CD4-positive, alpha-beta T cell treated with Interferon gamma for 1 hour (primary cell): ENCODE measurements around the gene RLBP1.

ENCODE experiments used
- DNase-seq: peaks from one replicate; pipeline ENCODE4 v3.0.0-alpha.2; 2020

Gene RLBP1

DNA sequence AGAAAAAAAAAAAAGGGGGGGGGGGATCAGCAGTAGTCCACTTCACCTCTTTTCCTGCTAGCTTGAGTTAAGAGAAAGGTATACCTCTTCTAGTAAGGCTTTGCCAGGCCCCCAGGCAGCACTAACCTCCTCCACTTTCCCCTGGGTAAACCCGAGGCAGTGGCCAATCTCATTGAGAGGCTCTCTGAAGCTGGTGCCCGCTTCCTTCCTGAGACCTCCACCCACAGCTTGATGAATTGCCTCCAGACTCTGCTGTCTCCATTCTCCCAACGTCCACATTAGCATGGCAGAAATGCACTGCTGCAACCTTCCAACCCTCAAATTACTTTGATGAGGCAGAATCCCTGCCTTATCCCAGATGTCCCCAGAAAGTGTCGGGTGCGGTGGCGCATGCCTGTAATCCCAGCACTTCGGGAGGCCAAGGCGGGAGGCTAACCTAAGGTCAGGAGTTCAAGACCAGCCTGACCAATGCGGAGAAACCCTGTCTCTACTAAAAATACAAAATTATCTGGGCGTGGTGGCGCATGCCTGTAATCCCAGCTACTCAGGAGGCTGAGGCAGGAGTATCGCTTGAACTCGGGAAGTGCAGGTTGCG, 15.3 kb downstream of the RLBP1 start:
- DNase-seq = no peak

DNA sequence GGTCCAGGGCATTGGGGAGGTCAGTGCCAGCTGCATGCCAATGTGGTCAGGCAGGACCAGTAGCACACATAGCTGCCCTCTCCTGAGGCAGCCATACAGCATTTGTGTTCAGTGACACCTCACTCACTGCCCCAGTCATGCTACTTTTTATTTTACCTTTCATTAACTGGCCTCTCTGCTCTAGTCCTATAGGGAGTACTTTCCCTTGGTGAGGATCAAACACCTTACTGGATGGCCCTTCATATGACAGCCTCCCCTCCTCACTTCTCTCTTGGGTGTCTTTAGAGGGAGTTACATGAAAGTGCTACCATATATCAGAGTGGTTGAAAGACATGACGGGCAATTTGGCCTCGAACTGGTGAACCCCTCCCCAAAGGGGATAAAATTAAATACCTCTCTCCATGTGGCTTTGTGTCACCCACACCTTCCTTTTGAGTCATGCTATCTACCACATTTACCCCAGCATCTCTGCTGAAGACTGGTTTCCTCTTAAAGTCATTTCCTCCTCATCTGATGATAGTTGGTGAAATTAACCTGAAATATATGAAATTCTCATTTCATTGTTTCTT, 17.6 kb downstream of the RLBP1 start:
- no peak for DNase-seq

DNA sequence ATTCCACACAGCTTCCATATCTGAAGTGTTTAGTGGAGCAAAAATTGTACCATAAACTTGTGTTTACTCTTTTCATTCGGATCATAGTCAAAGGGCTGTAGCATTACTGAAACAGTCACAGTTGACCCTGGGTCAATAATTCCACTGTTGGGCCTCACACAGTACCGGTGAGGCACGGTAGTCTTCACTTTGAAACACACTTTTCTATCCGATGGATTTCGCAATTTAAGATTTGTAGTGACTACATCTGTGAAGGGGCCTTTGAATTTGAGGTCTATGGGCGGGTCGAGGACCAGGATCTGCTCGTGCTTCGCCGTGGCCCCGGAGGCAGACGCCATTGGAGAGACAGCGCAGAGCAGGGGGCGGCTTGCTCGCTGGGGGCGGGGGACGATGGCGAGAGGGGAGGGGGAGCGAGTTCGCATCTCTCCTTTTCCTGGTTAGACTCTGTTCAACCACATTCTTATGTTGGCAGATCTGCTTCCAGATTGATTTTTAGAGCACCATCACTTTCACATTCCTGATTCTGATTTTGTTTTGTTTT, 19.8 kb downstream of the RLBP1 start:
- no peak for DNase-seq

DNA sequence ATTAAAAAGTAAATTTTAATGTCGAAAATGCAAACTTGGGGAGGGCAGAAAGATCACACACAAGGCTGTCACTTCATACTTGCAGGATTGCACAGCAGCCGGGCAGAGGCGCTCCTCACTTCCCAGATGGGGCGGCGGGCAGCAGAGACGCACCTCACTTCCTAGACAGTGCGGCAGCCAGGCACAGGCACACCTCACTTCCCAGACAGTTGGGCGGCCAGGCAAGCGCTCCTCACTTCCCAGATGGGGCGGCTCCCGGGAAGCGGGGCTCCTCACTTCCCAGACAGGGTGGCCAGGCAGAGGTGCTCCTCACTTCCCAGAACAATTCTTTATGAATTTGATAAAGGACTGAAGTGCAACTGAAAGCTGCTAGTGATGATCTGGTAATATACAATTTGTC, 21.2 kb downstream of the RLBP1 start:
- no peak for DNase-seq

DNA sequence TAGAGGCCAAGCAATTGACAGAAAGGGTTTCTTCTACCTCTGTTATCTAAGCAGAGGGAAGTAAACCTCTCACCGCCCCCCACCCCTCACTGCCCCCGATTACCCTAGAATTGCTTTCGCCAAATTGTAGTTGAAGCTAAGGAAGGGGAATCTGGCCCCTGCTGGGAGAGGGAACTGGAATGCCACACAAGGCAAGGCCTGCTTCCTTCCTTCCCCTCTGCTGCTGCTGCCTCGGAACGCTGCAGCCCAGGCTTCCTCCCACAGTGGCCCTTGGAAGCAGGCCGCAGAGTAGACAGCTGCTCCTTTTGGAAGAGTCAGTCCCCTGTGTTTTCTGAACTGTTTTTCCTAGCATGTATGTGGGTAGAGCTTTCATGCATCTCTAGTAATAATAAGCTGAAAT, 21.6 kb downstream of the RLBP1 start:
- DNase-seq = no peak

DNA sequence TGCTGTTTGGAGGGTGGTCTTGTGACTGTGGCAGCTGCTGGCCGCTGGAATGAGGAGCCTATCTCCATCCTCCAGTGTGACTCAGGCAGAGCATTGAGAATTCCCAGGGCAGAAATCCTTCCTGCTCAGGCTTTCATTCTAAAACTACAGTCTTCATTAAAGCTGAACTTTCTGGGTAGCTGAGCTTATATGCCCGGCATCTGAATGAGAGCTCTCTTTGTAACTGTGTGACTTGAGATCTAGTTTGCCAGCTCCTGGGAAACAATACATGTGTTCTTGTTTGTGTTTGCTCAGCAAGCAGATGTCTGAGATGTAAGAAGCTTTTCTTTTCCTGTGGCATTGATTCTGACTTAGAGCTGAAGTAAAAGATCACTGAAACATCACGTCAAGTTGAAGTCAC, 22.4 kb downstream of the RLBP1 start:
- no peak for DNase-seq

DNA sequence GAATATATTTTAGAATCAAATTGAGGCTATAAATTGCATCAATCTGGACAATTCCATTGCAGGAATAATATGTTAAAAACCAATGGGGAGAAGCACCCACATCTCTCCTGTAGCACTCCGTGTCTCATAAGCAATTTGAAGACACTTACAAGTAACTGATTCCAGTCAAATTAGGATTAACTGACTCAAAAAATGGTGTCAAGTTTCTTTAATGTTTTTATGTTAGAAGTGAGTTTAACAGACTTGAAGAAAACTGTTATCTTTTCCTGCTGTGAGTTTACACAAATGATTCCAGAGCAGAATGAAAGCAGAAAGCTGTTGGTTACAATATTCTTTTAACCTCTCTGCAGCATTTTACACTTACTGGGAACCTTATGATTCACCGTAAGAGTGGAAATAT, 23.2 kb downstream of the RLBP1 start:
- DNase-seq = no peak

DNA sequence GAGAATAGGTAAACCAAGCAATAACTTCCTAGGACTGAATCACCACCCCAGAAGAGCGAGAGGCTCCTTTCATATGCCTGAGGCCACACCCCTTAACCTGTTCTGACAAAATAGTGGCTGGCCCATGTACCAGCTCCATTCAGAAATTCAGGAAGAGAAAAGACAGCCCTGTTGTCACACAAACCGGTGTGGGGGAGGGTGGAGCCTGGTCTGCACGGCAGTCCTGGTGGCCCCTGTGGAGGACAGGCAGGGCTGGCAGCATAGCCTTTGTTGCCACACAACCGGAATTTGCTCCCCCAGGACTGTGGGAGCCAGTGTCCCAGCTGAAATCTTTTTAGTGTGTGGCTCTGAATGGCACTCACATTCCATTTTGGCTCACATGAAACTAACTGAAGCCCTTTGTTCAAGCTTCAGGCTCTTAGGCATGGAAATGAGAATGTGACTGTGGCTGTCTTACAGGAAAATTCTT, 23.8 kb downstream of the RLBP1 start:
- DNase-seq = no peak

DNA sequence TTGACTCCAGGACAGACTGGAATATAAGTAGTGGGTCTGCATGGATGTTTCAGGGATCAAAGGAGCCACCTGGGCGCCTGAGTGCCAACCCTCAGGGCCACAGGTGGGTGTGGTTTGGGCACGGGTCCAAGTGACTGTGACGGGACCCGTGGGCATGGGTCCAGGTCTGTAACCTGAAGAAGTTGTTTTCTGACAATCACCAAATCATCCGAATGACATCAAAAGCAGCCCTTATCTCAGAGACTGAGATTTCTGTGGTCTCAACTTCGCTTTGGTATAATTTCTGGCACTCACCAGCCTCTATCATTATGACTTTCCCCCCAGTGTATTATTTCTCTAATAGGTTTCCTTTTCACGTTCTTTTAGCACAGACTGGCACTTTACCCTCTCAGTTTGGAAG, 24.4 kb downstream of the RLBP1 start:
- no peak for DNase-seq

DNA sequence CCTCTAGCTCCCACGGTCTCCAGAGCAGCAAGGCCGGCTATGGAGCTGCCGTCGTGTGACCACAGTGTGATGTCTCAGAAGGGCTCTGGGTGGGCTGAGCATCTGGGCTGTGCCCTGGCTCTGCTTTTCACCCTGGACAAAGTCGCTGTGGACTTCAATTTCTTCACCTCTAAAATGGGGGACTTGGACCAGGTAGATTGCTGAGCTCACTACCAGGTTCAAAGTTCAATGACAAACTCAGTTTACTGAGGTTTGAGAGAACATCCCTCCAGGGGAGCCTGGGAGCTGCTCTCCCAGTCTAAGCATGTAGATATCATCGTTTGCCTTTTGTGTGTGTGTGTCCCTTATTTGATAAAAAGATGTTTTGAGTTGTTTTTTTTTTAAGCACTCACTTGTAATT, 25.1 kb downstream of the RLBP1 start:
- DNase-seq = no peak

DNA sequence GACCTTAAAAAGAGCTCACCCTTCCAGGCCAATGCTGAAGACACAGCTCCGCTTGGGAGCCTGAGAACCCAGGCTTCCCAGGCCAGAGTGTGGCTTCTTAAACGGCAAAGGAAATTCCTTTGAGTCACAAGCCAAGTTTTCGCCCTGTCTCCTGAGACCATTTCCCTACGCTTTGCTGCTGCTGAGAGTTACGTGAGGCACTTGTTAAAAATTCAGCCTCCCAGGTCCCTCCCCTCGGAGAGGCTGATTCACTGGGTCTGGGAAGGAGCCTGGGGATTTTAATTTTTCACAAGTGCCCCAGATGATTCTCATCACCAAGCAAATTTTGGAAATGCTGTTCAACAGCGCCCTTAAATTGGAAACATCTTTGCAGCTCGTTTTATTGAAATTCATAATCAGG, 25.5 kb downstream of the RLBP1 start:
- DNase-seq = no peak

DNA sequence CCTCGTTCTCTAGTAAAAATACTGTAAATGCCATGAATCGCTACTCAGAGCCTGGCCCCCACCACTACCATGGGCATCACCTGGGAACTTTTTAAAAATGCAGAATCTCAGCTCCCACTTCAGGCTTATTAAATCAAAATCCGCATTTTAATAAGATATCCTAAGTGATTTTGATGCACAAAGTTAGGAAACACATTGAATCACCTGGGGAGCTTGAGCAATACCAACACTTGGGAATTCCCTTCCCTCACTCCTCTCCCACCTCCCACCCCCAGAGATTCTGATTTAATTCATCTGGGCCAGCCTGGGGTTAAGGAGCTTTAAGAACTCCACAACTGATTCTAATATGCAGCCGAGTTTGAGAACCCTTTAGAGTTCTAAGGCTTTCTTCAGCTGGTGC, 26.8 kb downstream of the RLBP1 start:
- DNase-seq = no peak

DNA sequence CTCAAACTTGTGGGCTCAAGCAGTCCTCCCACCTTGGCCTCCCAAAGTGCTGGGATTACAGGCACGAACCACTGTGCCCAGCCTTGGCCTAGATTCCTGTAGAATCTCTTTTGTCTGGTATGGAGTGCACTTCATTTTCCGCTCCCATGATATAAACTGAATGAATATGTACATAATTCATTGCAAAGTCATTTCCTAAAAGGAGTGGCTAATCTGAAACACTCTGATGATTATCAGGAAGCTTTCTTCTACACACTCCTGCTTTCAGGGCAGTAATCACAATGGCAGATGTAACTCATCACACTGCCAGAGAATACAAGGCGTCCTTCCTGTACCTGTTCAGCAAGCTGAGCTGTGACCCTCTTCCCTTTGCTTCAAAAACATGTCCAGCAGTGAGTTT, 28.6 kb downstream of the RLBP1 start:
- DNase-seq = no peak

DNA sequence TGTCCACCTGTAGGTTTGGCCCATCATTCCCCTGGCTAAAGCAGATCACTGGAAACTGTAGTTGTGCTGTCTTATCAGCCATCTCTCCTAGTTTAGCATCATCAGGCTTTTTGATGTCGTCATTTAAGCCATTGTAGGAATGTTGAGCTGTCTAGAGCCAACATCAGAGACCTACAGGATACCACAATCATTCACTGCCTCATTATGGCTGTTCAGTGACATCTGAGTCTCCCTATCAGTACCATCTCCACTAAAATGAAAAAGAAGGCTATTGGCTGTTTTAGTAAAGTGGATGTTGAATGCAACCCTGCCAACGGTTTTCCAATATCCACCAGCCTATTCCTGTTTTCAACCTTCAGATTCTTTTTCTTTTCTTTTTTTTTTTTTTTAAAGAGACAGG, 29.2 kb downstream of the RLBP1 start:
- no peak for DNase-seq

DNA sequence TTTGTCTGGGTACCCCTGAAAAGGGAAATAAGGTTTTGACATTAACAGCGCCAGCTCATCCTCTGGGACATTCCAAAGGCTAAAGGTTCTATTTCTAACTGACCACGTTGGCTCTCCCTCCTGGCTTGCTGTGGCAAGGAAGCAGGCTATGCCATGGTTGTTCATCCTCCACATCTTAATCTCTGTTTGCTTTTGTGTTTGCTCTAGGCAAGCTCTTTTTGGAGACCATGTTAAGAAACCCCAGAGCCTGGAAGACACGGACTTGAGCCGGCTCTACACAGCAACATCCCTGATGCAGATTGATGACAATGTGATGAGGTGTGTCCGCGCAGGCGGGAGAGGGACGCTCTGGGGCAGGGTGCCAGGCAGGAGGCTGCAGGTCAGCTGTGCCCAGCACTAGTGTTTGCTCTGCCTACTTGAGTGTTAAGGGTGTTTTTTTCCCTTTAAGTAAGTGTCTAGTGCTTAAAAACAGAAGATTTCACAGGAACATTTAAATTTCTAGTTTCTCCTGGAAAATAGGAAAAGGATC, 33.3 kb downstream of the RLBP1 start:
- DNase-seq = no peak

DNA sequence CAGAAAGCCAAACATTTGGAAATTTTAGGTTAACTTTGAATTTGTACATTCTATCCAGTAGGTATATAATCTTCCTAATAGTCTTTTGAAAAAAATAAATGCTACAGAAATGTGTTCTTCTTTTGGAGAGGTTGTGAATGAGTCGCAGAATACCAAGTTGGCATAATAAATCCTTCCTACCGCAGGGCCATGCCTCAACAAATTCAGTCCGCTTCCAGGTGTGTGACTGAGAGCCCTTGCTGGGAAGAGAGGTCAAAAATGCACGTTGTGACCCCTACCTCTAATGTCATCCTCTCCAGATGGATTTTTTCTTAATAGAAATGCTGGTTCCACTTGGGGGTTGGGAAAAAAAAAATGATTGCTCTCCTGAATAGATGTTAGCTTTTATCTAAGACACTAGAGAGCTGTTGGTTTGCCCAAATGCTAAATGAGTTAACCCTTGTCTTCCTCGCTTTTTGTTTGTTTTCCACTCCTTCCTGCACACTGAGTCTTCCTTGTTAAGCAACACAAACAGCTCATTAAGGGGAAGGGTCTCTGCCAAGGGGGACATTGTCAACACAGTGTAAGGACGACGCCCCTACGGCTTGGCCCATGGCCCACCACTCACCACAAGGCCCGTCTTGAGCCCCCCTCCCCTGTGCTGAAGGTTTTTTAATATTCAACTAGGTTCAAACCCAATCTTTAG, 33.9 kb downstream of the RLBP1 start:
- DNase-seq = no peak

DNA sequence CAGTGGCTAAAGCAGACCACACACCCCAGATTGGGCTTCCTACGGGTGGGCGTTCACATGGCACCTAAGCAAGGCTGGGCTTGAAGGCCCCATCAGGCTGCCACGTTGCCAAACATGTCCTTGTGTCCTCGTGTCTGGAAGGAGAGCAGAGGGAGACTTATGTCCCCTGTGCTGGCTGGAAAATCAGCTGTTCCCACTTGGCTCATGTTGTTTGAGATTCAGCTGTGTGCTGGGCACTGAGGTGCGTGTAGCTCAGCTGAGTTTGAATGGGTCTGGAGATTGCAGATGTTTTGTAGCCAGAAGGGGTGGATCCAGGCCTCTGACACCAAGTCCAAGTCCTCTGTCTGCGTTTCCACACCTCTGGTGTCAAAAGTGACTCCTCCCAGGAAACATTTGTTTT, 34.6 kb downstream of the RLBP1 start:
- DNase-seq = no peak

DNA sequence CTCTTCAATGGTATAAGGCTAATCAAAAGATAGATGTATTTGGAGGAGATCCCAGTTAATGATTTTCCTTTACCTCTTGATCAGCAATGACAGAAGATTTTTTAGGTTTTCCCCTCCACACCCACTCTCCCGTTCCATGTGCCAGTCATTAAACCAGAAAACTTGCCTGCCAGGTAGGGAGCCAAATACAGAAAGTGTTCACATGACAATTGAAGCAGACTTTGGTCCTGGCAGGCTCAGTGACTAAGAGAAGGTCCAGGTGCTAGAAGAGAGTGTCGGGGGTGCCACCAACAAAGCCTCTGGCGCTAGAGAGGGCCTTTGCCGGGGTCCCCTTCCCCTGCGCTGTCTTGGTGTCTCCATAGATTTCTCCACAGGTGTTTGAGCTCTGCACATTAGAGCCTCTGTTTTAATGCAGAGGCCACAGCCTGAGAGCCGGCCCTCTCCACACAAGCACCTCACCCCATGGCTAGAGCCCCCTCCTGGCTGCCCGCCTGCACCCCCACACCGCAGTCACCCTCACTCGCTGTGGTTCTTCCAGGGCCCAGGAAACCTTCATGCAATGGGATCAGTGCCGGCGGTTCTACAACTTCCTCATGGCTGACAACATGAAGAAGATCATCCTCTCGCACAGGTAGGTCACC, 36.4 kb downstream of the RLBP1 start:
- DNase-seq = no peak

DNA sequence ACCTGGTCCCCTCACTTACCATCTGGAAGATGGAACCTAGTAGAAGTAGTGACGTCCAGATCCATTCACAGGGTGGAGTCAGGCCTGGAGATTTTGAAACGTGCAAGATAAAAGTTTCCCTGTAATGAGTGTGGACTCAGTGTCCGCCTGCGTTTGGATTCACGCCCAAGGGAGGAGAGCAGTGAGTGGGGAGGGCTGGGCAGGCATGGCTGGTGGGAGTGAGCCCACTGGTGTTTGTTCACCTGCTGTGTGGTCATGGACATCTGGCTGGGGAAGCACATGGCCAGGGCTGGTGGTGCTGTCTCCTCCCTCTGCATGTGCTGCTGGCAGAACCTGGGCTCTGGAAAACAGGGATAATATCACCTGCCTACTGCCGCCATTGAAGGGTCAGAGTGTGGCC, 37.0 kb downstream of the RLBP1 start:
- DNase-seq = no peak

DNA sequence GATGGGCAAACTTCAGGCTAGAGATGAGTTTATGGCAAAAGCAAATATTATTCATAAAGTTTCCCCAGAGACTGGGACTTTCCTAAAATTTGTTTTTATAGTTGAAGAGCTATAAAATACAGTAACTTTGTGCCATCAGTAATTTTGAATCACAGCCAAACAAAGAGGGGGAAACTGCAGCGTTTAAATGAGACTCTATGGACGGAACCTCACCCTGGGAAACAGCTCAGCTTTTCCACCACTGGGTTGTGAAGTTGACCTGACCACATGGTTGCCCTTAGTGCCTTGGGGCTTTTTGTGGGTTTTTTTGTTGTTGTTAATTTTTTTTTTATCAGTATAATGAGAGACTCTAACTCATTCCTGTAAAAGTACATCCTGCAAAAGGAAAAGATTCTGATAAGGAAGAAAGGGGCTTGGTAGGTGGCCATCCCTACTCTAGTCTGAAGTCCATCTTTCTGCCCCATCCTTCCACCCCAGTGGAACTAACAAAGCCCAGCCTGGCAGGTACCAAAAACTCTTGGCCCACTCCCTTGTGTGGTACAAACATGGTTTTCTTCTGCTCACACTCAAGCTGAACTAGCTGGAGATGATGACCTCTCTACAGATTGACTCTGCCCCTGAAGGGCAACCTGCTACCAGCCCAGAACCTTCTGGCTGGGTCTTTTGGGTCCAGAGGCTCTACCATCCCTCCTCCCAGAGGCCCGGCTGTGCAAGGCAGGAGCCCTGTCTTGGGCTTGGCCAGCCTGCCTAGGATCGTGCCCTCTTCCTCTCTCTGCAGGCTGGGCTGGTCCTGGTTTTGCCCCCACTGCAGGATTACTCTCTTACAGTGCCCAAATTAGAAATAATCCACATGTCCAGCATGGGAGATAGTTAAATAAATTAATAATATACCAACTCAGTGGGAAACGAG, 41.2 kb downstream of the RLBP1 start:
- DNase-seq = no peak

DNA sequence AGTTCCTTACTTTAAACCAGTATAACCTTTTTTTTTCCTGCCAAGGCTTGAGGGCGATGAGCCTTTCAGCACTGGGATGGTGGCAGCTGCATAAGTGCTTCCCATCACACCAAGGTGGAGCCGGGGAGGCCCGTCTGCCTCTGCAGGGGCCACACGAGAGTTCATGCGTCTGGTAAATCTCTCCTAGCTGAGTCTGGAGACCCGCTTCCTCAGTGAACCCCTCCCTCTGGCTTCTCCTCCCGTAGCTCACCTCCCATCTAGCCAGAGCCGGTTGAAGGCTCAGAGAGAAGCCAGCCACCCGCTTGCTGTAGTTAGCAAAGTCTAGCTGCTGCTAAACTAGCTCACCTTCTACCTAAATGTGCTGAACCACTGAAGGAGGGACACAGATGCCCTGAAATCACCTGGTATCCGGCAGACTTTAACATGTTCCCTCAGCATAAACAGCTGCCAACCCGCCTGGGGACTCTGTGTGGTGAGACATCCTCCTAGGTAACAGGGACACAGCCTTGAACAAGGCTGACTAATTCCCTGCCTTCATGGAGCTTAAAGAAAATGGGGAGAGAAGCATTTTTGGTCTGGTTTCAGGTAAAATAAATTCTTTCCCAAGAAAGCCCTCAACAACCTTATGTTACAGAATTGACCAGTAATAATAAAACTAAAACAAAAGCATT, 42.9 kb downstream of the RLBP1 start:
- DNase-seq = no peak
